ENCODE data around the gene SGPL1. TPM values are rescaled to one million over a fixed set of nuclear protein-coding genes. Genes with fewer than 3 reads are reported as not detected.

SGPL1 gene
- polyA plus RNA-seq, 1 donor (not counting 4 experiments of a cell fraction or from before 2014, with no cell fraction given) = 31.4 TPM

- H3K4me2 ChIP-seq (ENCODE audit: control insufficient read depth, extremely low read depth, insufficient read depth, low read depth, low read length) = no peak overlapping the region
- H3K9me1 ChIP-seq (ENCODE audit: control insufficient read depth, extremely low read depth, insufficient read depth, low read length) = no peaks in the 10 kb centered on the region
- H4K20me1 ChIP-seq (ENCODE audit: control insufficient read depth, extremely low read depth, insufficient read depth, low read length) = no peaks in the 10 kb centered on the region
- peaks cover 4 to 8% of the 10 kb centered on the region in 2 experiments for H3K36me3 ChIP-seq (ENCODE audit: control insufficient read depth in 2 of 2, extremely low read depth in 1 of 2, insufficient read depth in 2 of 2, low read length in 2 of 2)
- H2AFZ ChIP-seq (ENCODE audit: control insufficient read depth, low read length) = no peak overlapping the region
- H3K27ac ChIP-seq (ENCODE audit: control insufficient read depth, insufficient read depth, low read length) = peak overlapping the region; percentile 60
- no peaks in the 10 kb centered on the region for H3K9me3 ChIP-seq (ENCODE audit: control insufficient read depth, low read depth, low read length)
- no peak overlapping the region for H3K9ac ChIP-seq (ENCODE audit: control insufficient read depth, extremely low read depth, insufficient read depth, low read length)
- dilution Hi-C loops (cut with MboI; ENCODE audit: extremely low pct_ligation_motif_present, low sequenced_read_pairs) = no loop called here
- H3K4me3 ChIP-seq (ENCODE audit: control insufficient read depth in 2 of 3, extremely low read depth in 1 of 3, insufficient read depth in 2 of 3, low read depth in 1 of 3, low read length in 3 of 3) = no peak overlapping the region
- H3K79me2 ChIP-seq (ENCODE audit: control insufficient read depth, insufficient read depth, low read length) = peaks cover 54% of the 10 kb centered on the region
- H3K27me3 ChIP-seq (ENCODE audit: control insufficient read depth, extremely low read depth, insufficient read depth, low read length) = no peaks in the 10 kb centered on the region
- no peak for TF ChIP-seq EZH2 (IDR thresholded peaks at IDR 0.05; ENCODE audit: low read length)
- no peak for TF ChIP-seq CTCF (optimal IDR thresholded peaks at IDR 0.05 in 1 of 3, IDR thresholded peaks at IDR 0.05 in 1 of 3, conservative IDR thresholded peaks at IDR 0.05 in 1 of 3; ENCODE audit: extremely low read depth in 1 of 3, insufficient read depth in 2 of 3, low read length in 3 of 3)
- FAIRE-seq = no peak
- no peak for DNase-seq (ENCODE audit: low read depth, low spot score)
- peaks cover 45% of the 10 kb centered on the region for H3K4me1 ChIP-seq (ENCODE audit: control insufficient read depth, extremely low read depth, insufficient read depth, low read length)
These were observed 18.3 kb downstream of the SGPL1 start for GRCh38 chr10:70834021-70834420.

GRCh38 chr10:70834441-70835151, 18.8 kb downstream of the SGPL1 start:
- Histone ChIP-seq H2AFZ (ENCODE audit: control insufficient read depth, low read length) (no peak overlapping the region), H3K4me1 (ENCODE audit: control insufficient read depth, extremely low read depth, insufficient read depth, low read length) (peaks cover 41% of the 10 kb centered on the region), H3K27ac (ENCODE audit: control insufficient read depth, insufficient read depth, low read length) (no peak overlapping the region), H3K36me3 (ENCODE audit: control insufficient read depth in 2 of 2, extremely low read depth in 1 of 2, insufficient read depth in 2 of 2, low read length in 2 of 2) (peaks cover 4 to 8% of the 10 kb centered on the region in 2 experiments), H4K20me1 (ENCODE audit: control insufficient read depth, extremely low read depth, insufficient read depth, low read length) (no peaks in the 10 kb centered on the region), H3K27me3 (ENCODE audit: control insufficient read depth, extremely low read depth, insufficient read depth, low read length) (no peaks in the 10 kb centered on the region), H3K9ac (ENCODE audit: control insufficient read depth, extremely low read depth, insufficient read depth, low read length) (no peak overlapping the region), H3K9me3 (ENCODE audit: control insufficient read depth, low read depth, low read length) (no peaks in the 10 kb centered on the region), H3K4me2 (ENCODE audit: control insufficient read depth, extremely low read depth, insufficient read depth, low read depth, low read length) (no peak overlapping the region), H3K4me3 (ENCODE audit: control insufficient read depth in 2 of 3, extremely low read depth in 1 of 3, insufficient read depth in 2 of 3, low read depth in 1 of 3, low read length in 3 of 3) (no peak overlapping the region), H3K79me2 (ENCODE audit: control insufficient read depth, insufficient read depth, low read length) (peaks cover 48% of the 10 kb centered on the region), H3K9me1 (ENCODE audit: control insufficient read depth, extremely low read depth, insufficient read depth, low read length) (no peaks in the 10 kb centered on the region)
- FAIRE-seq (no peak), DNase-seq (ENCODE audit: low read depth, low spot score) (no peak)
- no peak for TF ChIP-seq EZH2 (IDR thresholded peaks at IDR 0.05; ENCODE audit: low read length)
- TF ChIP-seq CTCF (optimal IDR thresholded peaks at IDR 0.05 in 1 of 3, IDR thresholded peaks at IDR 0.05 in 1 of 3, conservative IDR thresholded peaks at IDR 0.05 in 1 of 3; ENCODE audit: extremely low read depth in 1 of 3, insufficient read depth in 2 of 3, low read length in 3 of 3) = no peak
- dilution Hi-C loops (cut with MboI; ENCODE audit: extremely low pct_ligation_motif_present, low sequenced_read_pairs) = no loop called here
